CD4-positive, CD25-positive, alpha-beta regulatory T cell (primary cell): ENCODE measurements around the gene IGSF9. TPM values are rescaled to one million over a fixed set of nuclear protein-coding genes. Genes with fewer than 3 reads are reported as not detected.

Experiments used
- ATAC-seq, 2 donors: fragments of 150-1000 bp; cut with Tn5 transposase; one replicate each; pipeline ENCODE4 v1.10.0; 2021; ENCODE audit warnings: low read depth in 2 of 2, moderate number of reproducible peaks in 2 of 2, moderate library complexity in 1 of 2
- DNase-seq, 3 donors: peaks; one replicate each; pipeline versions ENCODE4 v3.0.0 to v3.0.0-alpha.2; 2012 to 2022; ENCODE audit warnings: mixed read lengths in 1 of 3
- H3K27ac ChIP-seq: one replicate; pipeline ENCODE4 v1.7.0; 2013; ENCODE audit warnings: mild to moderate bottlenecking, low read length; ENCODE audit not compliant: insufficient read depth, poor library complexity, severe bottlenecking
- H3K27me3 ChIP-seq: one replicate; pipeline ENCODE4 v1.7.0; 2013; ENCODE audit warnings: low read length; ENCODE audit not compliant: control insufficient read depth, insufficient read depth
- H3K36me3 ChIP-seq: one replicate; pipeline ENCODE4 v1.7.0; 2013; ENCODE audit warnings: mild to moderate bottlenecking, low read length, moderate library complexity; ENCODE audit not compliant: control insufficient read depth, insufficient read depth
- H3K4me1 ChIP-seq: 2 replicates; pipeline ENCODE4 v1.7.0; 2013; ENCODE audit warnings: mild to moderate bottlenecking, low read length; ENCODE audit not compliant: insufficient read depth, control insufficient read depth, poor library complexity, severe bottlenecking
- H3K4me3 ChIP-seq: one replicate; pipeline ENCODE4 v1.7.0; 2013; ENCODE audit warnings: low read depth, mild to moderate bottlenecking, low read length, moderate library complexity
- H3K9me3 ChIP-seq, 2 experiments: 1 replicate in 1 of 2; 2 replicates in 1 of 2; pipeline ENCODE4 v1.7.0; 2013; ENCODE audit warnings: low read length in 2 of 2, mild to moderate bottlenecking in 1 of 2, moderate library complexity in 1 of 2; ENCODE audit not compliant: control insufficient read depth in 2 of 2
- H3K27ac Mint-ChIP-seq, 3 donors: one replicate each; pipeline ENCODE4 v1.8.0; 2020 to 2022; ENCODE audit warnings: mild to moderate bottlenecking in 3 of 3, mixed read lengths in 3 of 3, moderate library complexity in 2 of 3
- H3K27me3 Mint-ChIP-seq: one replicate; pipeline ENCODE4 v1.8.0; 2022; ENCODE audit warnings: mild to moderate bottlenecking, mixed read lengths
- H3K36me3 Mint-ChIP-seq: one replicate; pipeline ENCODE4 v1.8.0; 2020; ENCODE audit warnings: mixed read lengths
- H3K4me1 Mint-ChIP-seq, 4 donors: one replicate each; pipeline ENCODE4 v1.8.0; 2020 to 2022; ENCODE audit warnings: mixed read lengths in 4 of 4, mild to moderate bottlenecking in 1 of 4
- H3K4me3 Mint-ChIP-seq, 4 donors: one replicate each; pipeline ENCODE4 v1.8.0; 2020 to 2022; ENCODE audit warnings: mild to moderate bottlenecking in 4 of 4, mixed read lengths in 4 of 4, moderate library complexity in 3 of 4
- H3K9me3 Mint-ChIP-seq, 7 donors: one replicate each; pipeline ENCODE4 v1.8.0; 2020 to 2022; ENCODE audit warnings: mixed read lengths in 7 of 7, mild to moderate bottlenecking in 3 of 7, moderate library complexity in 2 of 7
- polyA plus RNA-seq, 4 donors: library from polyadenylated mRNA; unstranded; fragments of 300-500 nt; fragmentation: Illumina TruSeq; gene quantifications; one replicate each; pipeline ENCODE4 v1.2.3, GENCODE V29; 2021
- total RNA-seq: library from RNA; stranded (reverse); gene quantifications from one replicate; pipeline ENCODE4 v1.2.3, GENCODE V29; 2022

The IGSF9 gene
- total and polyA plus RNA-seq, 5 donors from 2014 or later: 0.23 TPM; not detected in 4

- Mint-ChIP-seq H3K4me1 (peaks cover 17 to 82% (median 40%) of the 10 kb centered on the region in 4 donors), H3K27ac (peak overlapping the region in 2 of 3 donors; percentile 62 to 73), H3K36me3 (peaks cover 46% of the 10 kb centered on the region), H3K4me3 (no peak overlapping the region), H3K27me3 (peaks cover under 1% of the 10 kb centered on the region), H3K9me3 (peaks cover 0 to 3% (median 0%) of the 10 kb centered on the region in 7 donors)
- no peaks in the 10 kb centered on the region for H3K27me3 ChIP-seq
- H3K4me3 ChIP-seq: no peak overlapping the region
- ATAC-seq (no peak), DNase-seq (no peak)
- H3K36me3 ChIP-seq: peaks cover 46% of the 10 kb centered on the region
- H3K4me1 ChIP-seq: peaks cover 47% of the 10 kb centered on the region
- H3K9me3 ChIP-seq: no peaks in the 10 kb centered on the region
- peak overlapping the region; percentile 1 for H3K27ac ChIP-seq
Observed at GRCh38 chr1:159918352-159919200, 26.8 kb downstream of the IGSF9 start.

- ATAC-seq (no peak), DNase-seq (no peak)
- peaks cover 44% of the 10 kb centered on the region for H3K4me1 ChIP-seq
- Mint-ChIP-seq H3K4me1 (peaks cover 19 to 82% (median 44%) of the 10 kb centered on the region in 4 donors), H3K27me3 (no peaks in the 10 kb centered on the region), H3K36me3 (peaks cover 46% of the 10 kb centered on the region), H3K27ac (peak overlapping the region; percentile 73 to 92 (median 80)), H3K9me3 (no peaks in the 10 kb centered on the region), H3K4me3 (no peak overlapping the region)
- no peaks in the 10 kb centered on the region for H3K27me3 ChIP-seq
- peaks cover 46% of the 10 kb centered on the region for H3K36me3 ChIP-seq
- H3K27ac ChIP-seq: no peak overlapping the region
- H3K9me3 ChIP-seq: no peaks in the 10 kb centered on the region
- no peak overlapping the region for H3K4me3 ChIP-seq
Observed at GRCh38 chr1:159917533-159918351, 27.7 kb downstream of the IGSF9 start.

- Mint-ChIP-seq H3K27ac (peak overlapping the region; percentile 45 to 95 (median 80)), H3K9me3 (peaks cover 0 to 2% (median 0%) of the 10 kb centered on the region in 7 donors), H3K36me3 (peaks cover 43% of the 10 kb centered on the region), H3K27me3 (no peaks in the 10 kb centered on the region), H3K4me3 (peak overlapping the region in 2 of 4 donors; percentile 2 to 61), H3K4me1 (peaks cover 25 to 82% (median 44%) of the 10 kb centered on the region in 4 donors)
- no peaks in the 10 kb centered on the region for H3K9me3 ChIP-seq
- no peaks in the 10 kb centered on the region for H3K27me3 ChIP-seq
- DNase-seq: no peak
- peaks cover 46% of the 10 kb centered on the region for H3K36me3 ChIP-seq
- ATAC-seq: no peak
- peak overlapping the region; percentile 34 for H3K27ac ChIP-seq
- H3K4me1 ChIP-seq: peaks cover 44% of the 10 kb centered on the region
- no peak overlapping the region for H3K4me3 ChIP-seq
Observed at GRCh38 chr1:159916242-159917051, 29.0 kb downstream of the IGSF9 start.

GRCh38 chr1:159915571-159916241, 29.7 kb downstream of the IGSF9 start:
- H3K9me3 ChIP-seq: no peaks in the 10 kb centered on the region
- ATAC-seq: no peak
- Mint-ChIP-seq H3K27ac (peak overlapping the region; percentile 58 to 95 (median 80)), H3K27me3 (no peaks in the 10 kb centered on the region), H3K36me3 (peaks cover 36% of the 10 kb centered on the region), H3K9me3 (peaks cover 0 to 2% (median 0%) of the 10 kb centered on the region in 7 donors), H3K4me3 (peak overlapping the region in 2 of 4 donors; percentile 42 to 82), H3K4me1 (peaks cover 20 to 82% (median 45%) of the 10 kb centered on the region in 4 donors)
- H3K4me3 ChIP-seq: no peak overlapping the region
- no peaks in the 10 kb centered on the region for H3K27me3 ChIP-seq
- DNase-seq: no peak
- peaks cover 40% of the 10 kb centered on the region for H3K36me3 ChIP-seq
- H3K27ac ChIP-seq: peak overlapping the region; percentile 34
- H3K4me1 ChIP-seq: peaks cover 44% of the 10 kb centered on the region

- Histone ChIP-seq H3K27ac (no peak overlapping the region), H3K4me3 (no peak overlapping the region), H3K9me3 (no peaks in the 10 kb centered on the region), H3K27me3 (no peaks in the 10 kb centered on the region), H3K4me1 (peaks cover 51% of the 10 kb centered on the region), H3K36me3 (peaks cover 27% of the 10 kb centered on the region)
- H3K9me3 Mint-ChIP-seq: peaks cover 0 to 2% (median 0%) of the 10 kb centered on the region in 7 donors
- H3K4me1 Mint-ChIP-seq: peaks cover 18 to 84% (median 52%) of the 10 kb centered on the region in 4 donors
- H3K27me3 Mint-ChIP-seq: no peaks in the 10 kb centered on the region
- peak overlapping the region in 2 of 3 donors; percentile 95 to 99 for H3K27ac Mint-ChIP-seq
- peaks cover 29% of the 10 kb centered on the region for H3K36me3 Mint-ChIP-seq
- DNase-seq (no peak), ATAC-seq (no peak)
- peak overlapping the region in 2 of 4 donors; percentile 28 to 82 for H3K4me3 Mint-ChIP-seq
Observed at GRCh38 chr1:159914252-159915018, 31.0 kb downstream of the IGSF9 start.

GRCh38 chr1:159913451-159914192, 31.8 kb downstream of the IGSF9 start:
- peaks cover 0 to 2% (median 0%) of the 10 kb centered on the region in 7 donors for H3K9me3 Mint-ChIP-seq
- Histone ChIP-seq H3K4me1 (peaks cover 53% of the 10 kb centered on the region), H3K27ac (no peak overlapping the region), H3K36me3 (peaks cover 19% of the 10 kb centered on the region), H3K4me3 (no peak overlapping the region), H3K27me3 (no peaks in the 10 kb centered on the region), H3K9me3 (no peaks in the 10 kb centered on the region)
- DNase-seq (no peak), ATAC-seq (no peak)
- no peaks in the 10 kb centered on the region for H3K27me3 Mint-ChIP-seq
- H3K36me3 Mint-ChIP-seq: peaks cover 24% of the 10 kb centered on the region
- peak overlapping the region in 2 of 4 donors; percentile 28 to 82 for H3K4me3 Mint-ChIP-seq
- peaks cover 18 to 79% (median 54%) of the 10 kb centered on the region in 4 donors for H3K4me1 Mint-ChIP-seq
- peak overlapping the region; percentile 72 to 99 (median 95) for H3K27ac Mint-ChIP-seq
